NCI-H2029 treated with DMSO at 0.1 percent for 48 hours (cell line): ENCODE measurements around the gene PCMTD2.
"Not testable (repeated sequence)": the region's sequence is repeated elsewhere in the genome, so short reads cannot be mapped to it uniquely, and the experiment has no call there.

Experiments used
- DNase-seq: peaks from one replicate; lab custom pipeline; 2025; lab: John Stamatoyannopoulos, UW

PCMTD2 gene

DNA sequence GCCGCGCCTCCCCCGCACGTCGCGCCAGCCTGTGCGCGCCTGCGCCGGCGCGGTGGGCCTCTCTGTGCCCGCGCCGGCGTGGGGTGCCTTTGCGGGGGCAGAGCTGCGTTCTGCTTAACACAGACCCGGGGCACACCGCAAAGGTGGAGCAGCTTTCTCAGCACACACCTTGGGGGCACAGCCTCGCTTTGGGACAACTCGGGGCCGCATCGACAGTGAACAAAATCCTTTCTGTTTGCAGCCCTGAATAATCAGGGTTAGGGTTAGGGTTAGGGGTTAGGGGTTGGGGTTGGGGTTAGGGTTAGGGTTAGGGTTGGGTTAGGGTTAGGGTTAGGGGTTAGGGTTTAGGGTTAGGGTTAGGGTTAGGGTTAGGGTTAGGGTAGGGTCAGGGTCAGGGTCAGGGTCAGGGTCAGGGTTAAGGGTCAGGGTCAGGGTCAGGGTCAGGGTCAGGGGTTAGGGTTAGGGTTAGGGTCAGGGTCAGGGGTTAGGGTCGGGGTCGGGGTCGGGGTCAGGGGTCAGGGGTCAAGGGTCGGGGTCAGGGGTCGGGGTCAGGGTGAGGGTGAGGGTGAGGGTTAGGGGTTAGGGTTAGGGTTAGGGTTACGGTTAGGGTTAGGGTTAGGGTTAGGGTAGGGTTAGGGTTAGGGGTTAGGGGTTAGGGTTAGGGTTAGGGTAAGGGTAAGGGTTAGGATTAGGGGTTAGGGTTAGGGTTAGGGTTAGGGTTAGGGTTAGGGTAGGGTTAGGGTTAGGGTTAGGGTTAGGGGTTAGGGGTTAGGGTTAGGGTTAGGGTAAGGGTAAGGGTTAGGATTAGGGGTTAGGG is 31.1 kb downstream of the PCMTD2 start:
- not testable (repeated sequence) for DNase-seq

DNA sequence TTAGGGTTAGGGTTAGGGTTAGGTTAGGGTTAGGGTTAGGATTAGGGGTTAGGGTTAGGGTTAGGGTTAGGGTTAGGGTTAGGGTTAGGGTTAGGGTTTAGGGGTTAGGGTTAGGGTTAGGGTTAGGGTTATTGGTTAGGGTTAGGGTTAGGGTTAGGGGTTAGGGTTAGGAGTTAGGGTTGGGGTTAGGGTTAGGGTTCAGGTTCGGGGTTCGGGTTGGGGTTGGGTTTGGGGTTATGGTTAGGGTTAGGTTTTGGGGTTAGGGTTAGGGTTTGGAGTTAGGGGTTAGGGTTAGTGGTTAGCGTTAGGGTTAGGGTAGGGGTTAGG is 31.7 kb downstream of the PCMTD2 start:
- DNase-seq = not testable (repeated sequence)

DNA sequence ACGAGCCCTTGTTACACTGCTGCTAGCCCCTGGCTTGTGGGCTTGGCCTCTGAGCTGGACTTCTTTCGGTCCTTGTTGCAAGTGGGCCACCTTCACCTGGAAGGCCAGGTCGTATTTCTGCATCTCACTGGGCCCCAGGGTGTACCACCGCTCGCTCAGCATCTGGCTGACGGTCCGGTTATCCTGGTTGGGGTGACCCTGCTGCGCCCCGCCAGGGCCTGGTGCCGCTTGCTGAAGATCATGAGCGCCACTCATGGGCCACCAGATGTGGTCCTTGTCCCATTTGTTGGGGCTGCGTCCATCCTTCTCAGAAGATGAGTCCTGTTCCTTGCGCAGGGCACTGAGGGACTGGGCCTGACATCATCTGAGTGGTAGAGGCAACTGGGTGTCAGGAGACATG is 36.6 kb downstream of the PCMTD2 start:
- not testable (repeated sequence) for DNase-seq

DNA sequence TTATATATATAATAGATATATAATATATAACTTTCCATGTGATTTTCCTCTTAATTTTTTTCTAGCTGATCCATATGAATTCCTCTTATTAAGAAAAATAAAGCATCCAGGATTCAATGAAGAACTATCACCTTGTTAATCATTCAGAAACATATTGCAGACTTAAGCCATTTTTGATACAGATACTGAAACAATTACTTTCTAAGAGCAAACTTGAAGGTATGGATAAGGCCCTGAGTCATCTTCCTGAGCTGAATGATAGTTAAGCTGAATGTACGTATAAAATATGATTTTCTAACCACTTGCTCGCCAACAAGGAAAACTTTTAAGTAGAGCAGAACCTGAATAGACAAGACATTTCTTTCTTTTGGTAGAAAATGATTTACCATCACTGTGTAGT is 47.5 kb downstream of the PCMTD2 start:
- DNase-seq = not testable (repeated sequence)

DNA sequence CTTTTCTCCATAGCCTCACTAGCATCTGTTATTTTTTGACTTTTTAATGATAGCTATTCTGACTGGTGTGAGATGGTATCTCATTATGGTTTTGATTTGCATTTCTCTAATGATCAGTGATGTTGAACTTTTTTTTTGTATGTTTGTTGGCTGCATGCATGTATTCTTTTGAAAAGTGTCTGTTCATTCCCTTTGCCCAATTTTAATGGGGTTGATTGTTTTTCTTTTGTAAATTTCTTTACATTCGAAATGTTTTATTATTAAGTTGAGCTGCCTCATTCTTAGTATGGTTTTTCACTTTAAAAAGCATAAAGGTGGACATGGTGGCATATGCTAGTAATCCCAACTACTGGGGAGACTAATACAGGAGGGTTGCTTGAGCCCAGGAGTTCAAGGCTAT is 58.2 kb downstream of the PCMTD2 start:
- DNase-seq = not testable (repeated sequence)

DNA sequence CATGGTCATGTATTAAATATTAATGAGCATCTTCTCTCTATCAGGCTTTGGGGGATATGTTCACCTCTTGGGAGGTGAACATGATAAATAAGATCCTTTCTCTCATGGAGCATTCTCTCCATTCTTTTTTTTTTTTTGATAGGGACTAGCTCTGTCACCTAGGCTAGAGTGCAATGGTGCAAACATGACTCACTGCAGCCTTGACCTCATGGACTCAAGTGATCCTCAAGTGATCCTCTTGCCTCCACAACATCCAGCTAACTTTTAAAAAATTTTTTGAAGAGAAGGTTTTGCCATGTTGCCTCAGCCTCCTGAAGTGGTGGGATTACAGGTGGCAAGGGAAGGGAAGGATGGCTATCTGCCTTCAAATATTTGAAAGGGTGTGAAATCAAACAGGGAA is 59.8 kb downstream of the PCMTD2 start:
- DNase-seq = not testable (repeated sequence)

DNA sequence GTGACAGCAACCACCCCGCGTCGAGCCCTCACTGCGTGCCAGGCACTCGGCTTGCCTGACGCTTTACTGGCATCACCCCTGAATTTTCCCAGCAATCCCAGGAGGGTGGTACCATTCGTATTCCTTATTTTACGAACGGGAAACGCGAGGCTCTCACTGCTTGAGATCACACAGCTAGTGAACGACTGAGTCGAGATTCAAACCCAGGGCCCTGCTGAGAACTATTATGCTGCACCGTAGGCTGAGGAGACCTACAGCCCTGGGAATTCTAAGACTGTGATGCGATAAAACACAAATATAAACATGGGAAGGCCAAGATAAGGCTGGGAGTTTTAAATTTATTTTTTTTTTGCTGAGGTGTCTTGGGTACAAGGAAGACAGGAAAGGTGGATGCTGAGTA is 60.3 kb downstream of the PCMTD2 start:
- not testable (repeated sequence) for DNase-seq

DNA sequence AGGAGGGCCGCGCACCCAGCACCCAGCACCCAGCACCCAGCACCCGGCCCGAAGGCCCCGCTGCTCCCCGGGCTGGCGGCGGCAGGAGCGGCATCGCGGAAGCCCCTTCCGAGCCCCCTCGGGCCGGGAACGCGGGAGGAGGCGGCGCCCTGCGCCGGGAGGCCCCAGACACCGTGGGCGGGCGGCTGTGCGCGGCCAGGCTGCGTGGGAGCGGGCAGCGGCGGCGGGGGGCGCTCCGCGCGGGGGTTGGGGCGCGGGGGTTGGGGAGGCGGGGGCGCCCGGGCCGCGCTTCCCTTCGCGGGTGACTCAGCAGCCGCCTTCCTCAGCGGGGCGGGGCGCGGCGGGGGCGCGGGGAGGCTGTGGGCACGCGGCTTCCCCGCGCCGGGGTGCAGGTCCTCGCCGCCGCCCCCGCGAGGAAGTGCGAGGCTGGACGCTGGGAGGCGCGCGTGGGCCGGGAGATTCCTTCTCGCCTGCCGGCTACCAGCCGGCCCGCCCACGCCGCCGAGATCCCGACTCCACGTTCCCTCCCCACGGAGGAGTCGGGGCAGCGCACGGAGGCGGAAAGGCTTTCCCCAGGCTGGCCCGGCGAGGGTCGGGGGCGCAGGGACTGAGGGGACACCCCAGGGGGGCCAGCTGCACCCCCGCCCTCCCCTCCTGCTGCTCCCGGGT is 61.0 kb downstream of the PCMTD2 start:
- not testable (repeated sequence) for DNase-seq

DNA sequence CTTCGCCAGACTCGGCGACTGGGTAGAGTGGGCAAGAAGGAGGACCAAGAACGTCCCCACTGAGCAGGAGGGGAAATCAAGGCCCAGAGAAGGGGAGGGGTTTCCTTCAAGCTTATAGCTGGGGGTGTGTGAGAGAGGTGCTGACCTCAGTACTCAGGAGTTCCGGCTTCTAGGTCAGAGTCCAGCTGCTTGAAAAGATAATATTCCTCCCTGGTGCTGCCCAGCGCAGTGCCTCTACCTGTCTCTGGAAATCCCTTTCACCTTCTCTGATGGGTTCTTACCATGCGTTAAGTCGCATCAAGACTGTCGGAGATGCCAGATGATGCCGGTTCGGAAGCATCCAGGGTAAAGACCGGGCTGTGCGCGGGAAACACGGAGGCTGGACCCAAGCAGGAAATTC is 61.8 kb downstream of the PCMTD2 start:
- DNase-seq = not testable (repeated sequence)

DNA sequence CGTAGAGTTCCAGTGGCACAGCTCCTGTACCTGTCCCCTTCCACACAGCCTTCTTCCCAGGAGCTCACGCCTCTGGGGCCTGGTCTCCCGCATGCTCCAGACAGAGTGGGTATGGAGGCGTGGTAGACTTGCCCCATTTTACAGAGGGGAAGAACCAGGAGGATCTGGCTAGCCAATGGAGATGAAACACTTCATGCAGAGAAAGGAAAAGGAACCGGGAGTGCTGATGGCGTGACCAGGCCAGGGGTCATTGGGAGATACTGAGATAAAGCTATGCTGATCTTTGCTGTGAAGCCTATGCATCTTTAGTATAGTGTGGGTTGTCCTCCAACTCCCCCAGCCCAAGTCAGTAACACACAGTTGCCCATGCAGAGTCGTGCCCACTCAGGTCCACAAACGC is 62.5 kb downstream of the PCMTD2 start:
- DNase-seq = not testable (repeated sequence)

DNA sequence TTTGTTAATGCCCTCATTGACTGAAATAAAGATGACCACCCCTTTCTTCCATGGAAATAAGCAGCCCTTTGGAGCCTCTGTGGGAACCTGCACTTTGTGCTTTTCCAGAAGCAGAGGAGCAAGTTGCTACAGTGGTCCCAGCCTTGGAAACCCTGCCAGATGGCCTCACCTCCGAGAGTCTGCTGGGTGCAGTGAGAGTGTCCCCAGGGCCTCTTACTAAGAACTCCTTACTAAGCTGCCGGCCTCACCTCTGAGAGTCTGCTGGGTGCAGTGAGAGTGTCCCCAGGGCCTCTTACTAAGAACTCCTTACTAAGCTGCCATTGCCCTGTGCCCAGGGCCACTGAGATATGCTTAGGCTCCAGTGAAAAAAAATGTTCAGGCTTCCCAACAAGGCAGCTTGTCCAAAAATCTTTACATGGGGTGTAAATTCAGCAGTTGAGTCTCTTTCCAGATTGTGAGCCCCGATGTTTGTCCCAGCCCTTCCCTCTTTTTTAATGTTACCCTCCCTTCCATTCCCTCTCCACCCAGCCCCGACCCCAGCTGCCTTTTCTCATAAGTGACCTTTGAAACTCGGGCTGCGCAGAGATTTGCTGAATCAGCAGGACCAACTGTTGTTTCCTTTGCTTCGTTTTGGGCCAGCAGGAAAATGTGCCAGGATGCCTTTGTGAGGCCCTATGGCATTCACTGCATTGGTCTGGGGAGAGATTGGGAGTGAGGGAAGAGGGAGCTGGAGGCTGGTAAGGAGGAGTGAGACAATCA is 66.7 kb downstream of the PCMTD2 start:
- not testable (repeated sequence) for DNase-seq
